Endometrial microvascular endothelial cells (primary cell): ENCODE measurements around the gene VSIG4. TPM values are rescaled to one million over a fixed set of nuclear protein-coding genes. Genes with fewer than 3 reads are reported as not detected.
"Not testable (repeated sequence)": the region's sequence is repeated elsewhere in the genome, so short reads cannot be mapped to it uniquely, and the experiment has no call there.

Source experiments
- in situ Hi-C: cut with HindIII; loops from 2 replicates; pipeline ENCODE4 v1.10.0; 2017; ENCODE audit warnings: low sequenced_read_pairs, low pct_unique_long_range_greater_than_20kb; ENCODE audit errors: inconsistent ontology term
- total RNA-seq: library from RNA; depleted of rRNA; stranded (reverse); fragments of >200 nt; gene quantifications from one replicate; pipeline ENCODE4 v1.2.3, GENCODE V29; 2015; ENCODE audit errors: inconsistent ontology term

Gene VSIG4
- total RNA-seq, 1 donor from 2014 or later = not detected

DNA sequence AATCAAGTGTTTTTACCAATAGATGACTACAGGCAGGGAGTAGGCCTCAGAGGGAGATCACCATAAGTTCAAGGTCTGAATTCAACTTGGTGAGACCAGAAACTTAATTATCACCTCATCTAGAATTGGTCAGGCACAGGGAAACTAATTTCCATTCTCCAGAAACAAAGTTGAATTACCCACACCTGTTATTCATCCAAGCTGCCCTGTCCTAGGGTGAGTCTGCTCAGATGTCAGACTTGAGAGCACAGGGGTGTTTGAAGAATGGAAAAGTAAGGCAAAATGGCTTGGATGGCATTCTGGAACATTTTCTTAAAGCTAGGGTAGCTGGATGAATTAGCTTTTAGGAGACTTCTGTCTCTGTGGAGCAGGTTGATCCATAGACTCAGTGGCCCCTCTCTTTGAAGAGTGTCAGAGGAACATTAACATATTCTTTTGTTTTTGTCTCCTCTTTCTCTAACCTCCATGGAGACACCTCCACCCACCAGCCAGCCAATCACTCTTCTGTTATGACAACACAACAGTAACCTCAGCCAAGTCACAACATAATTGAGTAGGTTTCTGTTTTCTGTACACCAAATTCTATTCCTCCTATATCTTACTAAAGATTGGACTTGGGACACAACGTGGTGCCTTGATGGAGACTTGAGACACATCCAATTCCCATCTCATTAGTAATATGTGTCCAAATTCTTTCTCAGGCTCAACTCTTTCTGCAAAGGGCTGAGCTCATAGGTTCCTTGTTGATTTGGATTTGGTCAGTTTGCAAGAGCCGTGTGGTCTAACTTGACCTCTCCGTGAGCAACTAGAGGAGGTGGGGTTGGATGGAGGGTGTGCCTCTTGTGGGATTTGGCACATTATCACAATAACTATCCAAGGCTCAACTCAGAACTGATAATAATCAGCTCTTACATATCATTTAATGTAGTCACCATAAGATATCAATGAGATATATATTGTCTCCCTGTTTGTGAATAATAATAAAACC lies 45.1 kb downstream of the VSIG4 start:
- in situ Hi-C loops = no loop called here

DNA sequence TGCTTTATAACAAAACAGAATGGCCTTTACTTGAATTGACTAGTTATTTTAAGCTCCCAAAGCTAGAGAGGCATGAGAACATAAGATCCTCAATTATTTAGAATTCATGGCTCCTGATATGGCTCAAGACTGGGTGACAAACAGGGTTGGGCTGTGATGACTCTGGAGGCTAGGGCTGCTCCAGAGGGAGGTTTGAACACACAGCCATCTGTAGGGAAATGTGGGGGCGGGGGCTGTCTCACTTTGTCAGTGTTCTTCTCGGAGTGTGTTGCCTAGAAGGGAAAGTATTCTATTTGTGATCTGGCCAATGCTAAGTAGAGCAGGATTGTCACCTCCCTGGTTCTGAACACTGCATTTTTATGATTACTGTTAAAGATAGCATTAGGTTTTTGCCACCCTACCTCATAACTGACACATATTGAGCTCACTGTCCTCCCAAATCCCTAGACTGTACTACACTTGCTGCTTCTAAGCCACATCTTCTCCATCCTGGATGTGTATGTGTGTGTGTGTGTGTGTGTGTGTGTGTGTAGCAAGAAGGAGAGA lies 45.9 kb downstream of the VSIG4 start:
- in situ Hi-C loops = no loop called here

DNA sequence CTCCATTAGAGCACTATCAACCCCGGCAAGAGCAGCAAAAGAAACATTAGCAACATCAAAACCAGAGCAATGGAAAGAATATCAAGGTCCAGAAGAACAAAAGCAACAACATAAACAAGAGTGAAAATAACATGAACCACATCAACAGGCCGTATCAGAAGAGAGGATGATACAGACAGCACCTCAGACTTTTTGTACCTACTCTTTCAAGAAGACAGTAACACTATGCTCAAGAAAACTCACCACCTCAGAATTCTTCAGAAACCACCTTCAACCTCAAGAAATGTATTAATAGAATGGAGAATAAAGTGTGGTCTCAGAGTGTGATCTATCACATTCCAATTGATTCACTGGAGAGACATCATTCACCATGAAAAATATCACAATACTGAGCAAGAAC lies 46.5 kb downstream of the VSIG4 start:
- in situ Hi-C loops = no loop called here

DNA sequence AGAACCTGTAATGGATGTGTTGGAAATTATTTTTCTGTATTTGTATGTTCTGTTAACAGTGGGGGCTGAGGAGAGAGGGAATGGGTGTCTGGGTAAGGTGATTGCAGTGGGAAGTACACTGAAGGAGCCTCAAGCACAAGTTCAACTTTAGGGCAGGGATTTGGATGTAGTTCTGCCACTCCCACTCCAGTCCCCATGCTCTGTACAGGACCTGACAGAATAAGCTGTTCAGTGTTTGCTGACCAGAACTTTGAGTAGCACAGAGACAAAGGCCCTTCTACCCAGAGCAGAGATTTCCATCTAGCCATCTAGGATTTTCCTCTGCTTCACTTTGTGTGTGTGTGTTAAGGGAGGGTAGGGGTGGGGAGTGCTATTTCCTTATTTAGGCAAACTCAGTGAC lies 49.2 kb downstream of the VSIG4 start:
- in situ Hi-C loops = no loop called here

DNA sequence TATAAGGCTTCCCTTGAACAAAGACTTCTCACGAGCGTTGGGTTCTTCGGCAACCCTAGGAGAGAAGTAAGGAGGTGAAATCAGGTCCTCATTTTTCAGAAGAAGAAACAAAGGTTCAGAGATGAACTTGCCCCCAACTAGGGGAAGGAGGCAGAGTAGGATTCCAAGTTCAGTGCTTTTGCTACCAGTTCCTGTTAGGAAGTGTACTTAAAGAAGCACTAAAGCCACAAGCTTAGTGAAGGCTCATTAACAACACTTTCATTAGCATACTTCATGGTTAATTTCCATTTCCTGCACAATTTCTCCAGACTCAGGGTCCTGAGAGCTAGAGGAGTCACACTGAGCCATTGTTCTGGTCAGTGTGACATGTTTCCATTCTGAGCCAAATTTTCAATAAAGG lies 52.1 kb downstream of the VSIG4 start:
- in situ Hi-C loops = no loop called here

DNA sequence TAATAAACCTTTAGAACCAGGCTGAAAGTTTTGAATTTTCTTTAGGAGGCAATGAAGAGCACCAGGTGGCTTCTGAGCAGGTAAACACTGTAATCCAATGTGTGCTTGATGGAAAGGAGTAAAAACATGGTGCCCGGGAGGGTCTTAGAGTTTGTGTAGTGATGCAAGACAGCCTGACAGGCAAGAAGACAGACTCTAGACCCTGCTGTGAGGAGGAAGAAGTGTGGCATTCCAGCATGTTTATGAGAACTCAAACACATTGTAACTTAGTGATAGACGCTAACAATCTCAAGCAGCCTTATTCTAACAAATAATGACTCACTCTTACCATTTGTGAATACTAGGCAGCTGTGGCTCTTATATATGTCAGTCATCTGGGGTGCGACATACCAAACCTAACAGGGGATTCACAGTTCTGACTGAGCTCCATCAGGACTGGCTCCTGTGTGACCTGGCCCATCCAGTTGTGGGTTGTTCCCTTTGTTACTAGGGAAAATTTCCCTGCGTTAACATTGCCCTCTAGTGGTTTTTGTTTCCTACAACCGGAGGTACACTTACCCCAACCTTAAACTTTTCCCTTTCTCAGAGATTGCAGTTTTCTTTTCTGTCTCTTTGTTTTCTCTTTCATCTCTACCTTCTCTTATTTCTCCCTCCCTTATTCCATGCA lies 53.8 kb downstream of the VSIG4 start:
- in situ Hi-C loops = no loop called here

DNA sequence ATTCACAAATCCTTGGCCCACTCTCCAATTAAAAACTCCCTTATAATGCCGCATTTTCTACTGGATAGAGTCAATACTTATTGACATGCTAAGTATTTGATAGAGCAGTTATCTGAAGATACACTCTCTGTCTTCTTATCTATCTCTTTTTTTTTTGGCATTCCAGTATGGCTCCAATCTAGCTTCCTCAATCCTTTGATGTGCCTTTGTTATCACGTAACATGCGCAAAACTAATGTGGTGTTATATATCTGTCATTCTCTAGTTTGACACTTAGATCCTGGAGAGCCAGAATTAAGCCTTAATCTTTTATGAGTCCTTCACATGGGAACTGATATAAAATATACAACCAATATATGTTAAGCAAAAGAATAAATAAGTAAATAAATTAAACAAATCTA lies 54.7 kb downstream of the VSIG4 start:
- in situ Hi-C loops = no loop called here

DNA sequence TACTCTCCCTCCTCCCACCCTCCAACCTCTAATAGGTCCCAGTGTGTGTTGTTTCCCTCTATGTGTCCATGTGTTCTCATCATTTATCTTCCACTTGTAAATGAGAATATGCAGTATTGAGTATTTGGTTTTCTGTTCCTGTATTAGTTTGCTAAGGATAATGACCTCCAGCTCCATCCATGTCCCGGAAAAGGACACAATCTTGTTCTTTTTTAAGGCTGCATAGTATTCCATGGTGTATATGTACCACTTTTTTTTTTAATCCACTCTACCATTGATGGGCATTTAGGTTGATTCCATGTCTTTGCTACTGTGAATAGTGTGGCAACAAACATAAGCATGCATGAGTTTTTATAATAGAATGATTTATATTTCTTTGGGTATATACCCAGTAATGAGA lies 62.7 kb downstream of the VSIG4 start:
- in situ Hi-C loops = not testable (repeated sequence)

DNA sequence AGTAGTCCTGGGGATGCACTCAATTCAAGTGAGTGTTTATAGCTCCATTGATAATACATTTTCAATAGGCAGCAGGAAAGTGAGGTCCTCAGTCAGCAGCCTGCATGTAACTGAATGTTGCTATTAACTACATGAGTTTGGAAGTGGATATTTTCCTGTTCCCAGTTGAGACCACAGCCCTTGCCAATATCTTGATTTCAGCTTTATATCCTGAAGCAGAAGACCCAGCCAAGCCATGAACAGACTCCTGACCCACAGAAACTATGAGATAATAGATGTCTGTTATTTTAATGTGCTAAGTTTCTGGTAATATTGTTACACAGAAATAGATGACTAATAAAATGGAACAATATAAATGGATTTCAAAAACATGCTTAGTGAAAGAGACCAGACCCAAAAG lies 63.7 kb downstream of the VSIG4 start:
- in situ Hi-C loops = no loop called here

DNA sequence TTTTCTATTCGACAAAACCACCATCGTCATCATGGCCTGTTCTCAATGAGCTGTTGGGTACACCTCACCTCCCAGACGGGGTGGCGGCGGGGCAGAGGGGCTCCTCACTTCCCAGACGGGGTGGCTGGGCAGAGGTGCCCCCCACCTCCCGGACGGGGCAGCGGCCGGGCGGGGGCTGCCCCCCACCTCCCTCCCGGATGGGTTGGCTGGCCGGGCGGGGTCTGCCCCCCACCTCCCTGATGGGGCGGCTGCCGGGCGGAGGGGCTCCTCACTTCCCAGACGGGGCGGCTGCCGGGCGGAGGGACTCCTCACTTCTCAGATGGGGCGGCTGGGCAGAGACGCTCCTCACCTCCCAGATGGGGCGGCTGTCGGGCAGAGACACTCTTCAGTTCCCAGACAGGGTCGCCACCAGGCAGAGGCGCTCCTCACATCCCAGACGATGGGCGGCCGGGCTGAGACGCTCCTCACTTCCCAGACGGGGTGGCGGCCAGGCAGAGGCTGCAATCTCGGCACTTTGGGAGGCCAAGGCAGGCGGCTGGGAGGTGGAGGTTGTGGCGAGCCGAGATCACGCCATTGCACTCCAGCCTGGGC lies 64.6 kb downstream of the VSIG4 start:
- in situ Hi-C loops = not testable (repeated sequence)

Other genes with a start within 250 kb of the VSIG4 start
- gene HEPH, start 124.2 kb upstream of the VSIG4 start, total RNA-seq = 0.09 TPM